ENCODE measurements around the gene HNRNPA2B1.

Gene HNRNPA2B1
- 634 to 1,278 (median 1,272) reads per million in 3 donors for total RNA-seq

- peak; percentile 97 to 98 (median 97) for DNase-seq
- Histone ChIP-seq H3K4me3 (ENCODE audit: insufficient read depth, low read depth, low read length, poor library complexity, severe bottlenecking) (peak within 1 kb of the TSS; percentile 99), H3K36me3 (ENCODE audit: control insufficient read depth, insufficient read depth, low read length) (peaks cover 33% of the 10 kb centered on the region), H3K4me1 (ENCODE audit: control insufficient read depth, insufficient read depth, low read length, poor library complexity, severe bottlenecking) (peaks cover 39% of the 10 kb centered on the region), H3K9me3 (ENCODE audit: control insufficient read depth, low read length) (no peaks in the 10 kb centered on the region), H3K27ac (ENCODE audit: insufficient read depth, low read length, poor library complexity, severe bottlenecking) (peak within 1 kb of the TSS; percentile 99), H3K27me3 (replicated peaks; ENCODE audit: control insufficient read depth, insufficient read depth, low read length, poor library complexity, severe bottlenecking) (no peaks in the 10 kb centered on the region)
Measured at GRCh38 chr7:26200444-26201246, at the start of gene HNRNPA2B1. TSS of gene HNRNPA2B1 (minus strand) at chr7:26200746. CDS start at chr7:26200577, 169 bp downstream.

- Histone ChIP-seq H3K36me3 (ENCODE audit: control insufficient read depth, insufficient read depth, low read length) (no peaks in the 10 kb centered on the region), H3K27ac (ENCODE audit: insufficient read depth, low read length, poor library complexity, severe bottlenecking) (no peak overlapping the region), H3K27me3 (replicated peaks; ENCODE audit: control insufficient read depth, insufficient read depth, low read length, poor library complexity, severe bottlenecking) (no peaks in the 10 kb centered on the region), H3K4me1 (ENCODE audit: control insufficient read depth, insufficient read depth, low read length, poor library complexity, severe bottlenecking) (no peaks in the 10 kb centered on the region), H3K4me3 (ENCODE audit: insufficient read depth, low read depth, low read length, poor library complexity, severe bottlenecking) (no peak overlapping the region), H3K9me3 (ENCODE audit: control insufficient read depth, low read length) (no peaks in the 10 kb centered on the region)
- no peak for DNase-seq
Measured at GRCh38 chr7:26250239-26250638, 49.7 kb upstream of the HNRNPA2B1 start.

- H3K4me3 ChIP-seq (ENCODE audit: insufficient read depth, low read depth, low read length, poor library complexity, severe bottlenecking), result no peak overlapping the region
- no peak overlapping the region for H3K27ac ChIP-seq (ENCODE audit: insufficient read depth, low read length, poor library complexity, severe bottlenecking)
- H3K36me3 ChIP-seq (ENCODE audit: control insufficient read depth, insufficient read depth, low read length), result no peaks in the 10 kb centered on the region
- no peaks in the 10 kb centered on the region for H3K9me3 ChIP-seq (ENCODE audit: control insufficient read depth, low read length)
- no peaks in the 10 kb centered on the region for H3K27me3 ChIP-seq (replicated peaks; ENCODE audit: control insufficient read depth, insufficient read depth, low read length, poor library complexity, severe bottlenecking)
- H3K4me1 ChIP-seq (ENCODE audit: control insufficient read depth, insufficient read depth, low read length, poor library complexity, severe bottlenecking), result no peaks in the 10 kb centered on the region
- DNase-seq, result no peak
Measured at GRCh38 chr7:26245150-26245549, 44.6 kb upstream of the HNRNPA2B1 start.

GRCh38 chr7:26238032-26238431 lies 37.5 kb upstream of the HNRNPA2B1 start:
- DNase-seq, result no peak
- no peaks in the 10 kb centered on the region for H3K27me3 ChIP-seq (replicated peaks; ENCODE audit: control insufficient read depth, insufficient read depth, low read length, poor library complexity, severe bottlenecking)

GRCh38 chr7:26237035-26237807 lies 36.7 kb upstream of the HNRNPA2B1 start:
- H3K4me3 ChIP-seq (ENCODE audit: insufficient read depth, low read depth, low read length, poor library complexity, severe bottlenecking), result no peak overlapping the region
- no peaks in the 10 kb centered on the region for H3K9me3 ChIP-seq (ENCODE audit: control insufficient read depth, low read length)
- H3K27ac ChIP-seq (ENCODE audit: insufficient read depth, low read length, poor library complexity, severe bottlenecking), result no peak overlapping the region
- no peaks in the 10 kb centered on the region for H3K36me3 ChIP-seq (ENCODE audit: control insufficient read depth, insufficient read depth, low read length)
- no peaks in the 10 kb centered on the region for H3K4me1 ChIP-seq (ENCODE audit: control insufficient read depth, insufficient read depth, low read length, poor library complexity, severe bottlenecking)
- H3K27me3 ChIP-seq (replicated peaks; ENCODE audit: control insufficient read depth, insufficient read depth, low read length, poor library complexity, severe bottlenecking), result no peaks in the 10 kb centered on the region
- no peak for DNase-seq

More at GRCh38 chr7:26238032-26238431, 37.5 kb upstream of the HNRNPA2B1 start:
- Histone ChIP-seq H3K27ac (ENCODE audit: insufficient read depth, low read length, poor library complexity, severe bottlenecking) (no peak overlapping the region), H3K4me1 (ENCODE audit: control insufficient read depth, insufficient read depth, low read length, poor library complexity, severe bottlenecking) (no peaks in the 10 kb centered on the region), H3K4me3 (ENCODE audit: insufficient read depth, low read depth, low read length, poor library complexity, severe bottlenecking) (no peak overlapping the region), H3K9me3 (ENCODE audit: control insufficient read depth, low read length) (no peaks in the 10 kb centered on the region), H3K36me3 (ENCODE audit: control insufficient read depth, insufficient read depth, low read length) (no peaks in the 10 kb centered on the region)

- Histone ChIP-seq H3K27me3 (replicated peaks; ENCODE audit: control insufficient read depth, insufficient read depth, low read length, poor library complexity, severe bottlenecking) (no peaks in the 10 kb centered on the region), H3K4me3 (ENCODE audit: insufficient read depth, low read depth, low read length, poor library complexity, severe bottlenecking) (no peak overlapping the region), H3K4me1 (ENCODE audit: control insufficient read depth, insufficient read depth, low read length, poor library complexity, severe bottlenecking) (no peaks in the 10 kb centered on the region), H3K36me3 (ENCODE audit: control insufficient read depth, insufficient read depth, low read length) (no peaks in the 10 kb centered on the region), H3K27ac (ENCODE audit: insufficient read depth, low read length, poor library complexity, severe bottlenecking) (no peak overlapping the region), H3K9me3 (ENCODE audit: control insufficient read depth, low read length) (no peaks in the 10 kb centered on the region)
- no peak for DNase-seq
Measured at GRCh38 chr7:26233902-26234511, 33.5 kb upstream of the HNRNPA2B1 start.

- Histone ChIP-seq H3K4me3 (ENCODE audit: insufficient read depth, low read depth, low read length, poor library complexity, severe bottlenecking) (no peak overlapping the region), H3K27me3 (replicated peaks; ENCODE audit: control insufficient read depth, insufficient read depth, low read length, poor library complexity, severe bottlenecking) (no peaks in the 10 kb centered on the region), H3K9me3 (ENCODE audit: control insufficient read depth, low read length) (no peaks in the 10 kb centered on the region), H3K4me1 (ENCODE audit: control insufficient read depth, insufficient read depth, low read length, poor library complexity, severe bottlenecking) (no peaks in the 10 kb centered on the region), H3K27ac (ENCODE audit: insufficient read depth, low read length, poor library complexity, severe bottlenecking) (no peak overlapping the region), H3K36me3 (ENCODE audit: control insufficient read depth, insufficient read depth, low read length) (no peaks in the 10 kb centered on the region)
- no peak for DNase-seq
Measured at GRCh38 chr7:26227987-26228386, 27.4 kb upstream of the HNRNPA2B1 start.

GRCh38 chr7:26224359-26224758 lies 23.8 kb upstream of the HNRNPA2B1 start:
- H3K9me3 ChIP-seq (ENCODE audit: control insufficient read depth, low read length), result no peaks in the 10 kb centered on the region
- no peaks in the 10 kb centered on the region for H3K36me3 ChIP-seq (ENCODE audit: control insufficient read depth, insufficient read depth, low read length)
- no peak overlapping the region for H3K4me3 ChIP-seq (ENCODE audit: insufficient read depth, low read depth, low read length, poor library complexity, severe bottlenecking)
- H3K27me3 ChIP-seq (replicated peaks; ENCODE audit: control insufficient read depth, insufficient read depth, low read length, poor library complexity, severe bottlenecking), result no peaks in the 10 kb centered on the region
- no peak for DNase-seq
- no peaks in the 10 kb centered on the region for H3K4me1 ChIP-seq (ENCODE audit: control insufficient read depth, insufficient read depth, low read length, poor library complexity, severe bottlenecking)
- H3K27ac ChIP-seq (ENCODE audit: insufficient read depth, low read length, poor library complexity, severe bottlenecking), result no peak overlapping the region

GRCh38 chr7:26216049-26216448 lies 15.5 kb upstream of the HNRNPA2B1 start:
- Histone ChIP-seq H3K9me3 (ENCODE audit: control insufficient read depth, low read length) (no peaks in the 10 kb centered on the region), H3K27me3 (replicated peaks; ENCODE audit: control insufficient read depth, insufficient read depth, low read length, poor library complexity, severe bottlenecking) (no peaks in the 10 kb centered on the region), H3K36me3 (ENCODE audit: control insufficient read depth, insufficient read depth, low read length) (peaks cover 14% of the 10 kb centered on the region), H3K4me3 (ENCODE audit: insufficient read depth, low read depth, low read length, poor library complexity, severe bottlenecking) (no peak overlapping the region), H3K27ac (ENCODE audit: insufficient read depth, low read length, poor library complexity, severe bottlenecking) (no peak overlapping the region), H3K4me1 (ENCODE audit: control insufficient read depth, insufficient read depth, low read length, poor library complexity, severe bottlenecking) (no peaks in the 10 kb centered on the region)
- no peak for DNase-seq
